SK-N-SH treated with all-trans-retinoic acid at 6 μM for 48 hours (cell line): ENCODE measurements around the gene CLEC16A.

Experiments used
- PATZ1 ChIP-seq: fragments of 250-450 bp; sonication (Bioruptor Pico); IDR thresholded peaks from 2 replicates; pipeline ENCODE4 v1.8.0; 2020; ENCODE audit warnings: mild to moderate bottlenecking, moderate library complexity, borderline replicate concordance
- TOX ChIP-seq: fragments of 250-450 bp; sonication (Bioruptor Pico); IDR thresholded peaks from 2 replicates; pipeline ENCODE4 v1.8.0; 2021; ENCODE audit warnings: mild to moderate bottlenecking, moderate library complexity, borderline replicate concordance
- ZNF70 ChIP-seq: fragments of 450-650 bp; formaldehyde crosslinking; IDR thresholded peaks from 2 replicates; pipeline ENCODE4 v1.5.0; 2020; ENCODE audit warnings: mild to moderate bottlenecking, moderate library complexity

- TF ChIP-seq ZNF70 (no peak), TOX (CRISPR knock-in tag) (no peak), PATZ1 (CRISPR knock-in tag) (no peak)
Observed at GRCh38 chr16:11066261-11066870, 122.0 kb downstream of the CLEC16A start.
